OCI-LY7 (cell line): ENCODE measurements around the gene PTPRN. TPM values are rescaled to one million over a fixed set of nuclear protein-coding genes. Genes with fewer than 3 reads are reported as not detected.

Source experiments
- BruUV-seq: library from RNA; stranded (reverse); fragments of 400-500 nt; replicated peaks from 2 replicates; lab custom pipeline; 2021; lab: Mats Ljungman, UMichigan
- CTCF ChIA-PET: fragments of 300-600 bp; sonication (Branson Sonifier 250); formaldehyde crosslinking; loops from one replicate; lab custom pipeline; 2022; ENCODE audit warnings: antibody characterized with exemption; ENCODE audit not compliant: unreplicated experiment; lab: Charles Lee
- POLR2A ChIA-PET: fragments of 300-600 bp; sonication (Branson Sonifier 250); formaldehyde crosslinking; loops from one replicate; lab custom pipeline; 2022; ENCODE audit warnings: antibody characterized with exemption; lab: Charles Lee
- DNase-seq: peaks from one replicate; pipeline ENCODE4 v3.0.0-alpha.2; 2015; ENCODE audit warnings: low spot score
- H2AFZ ChIP-seq: fragments of 200-600 bp; sonication (generic), shearing (Covaris generic); 2 replicates; pipeline ENCODE4 v1.6.1; 2014; ENCODE audit warnings: mild to moderate bottlenecking, antibody characterized with exemption, low read length, moderate library complexity
- H3K27ac ChIP-seq: fragments of 200-600 bp; sonication (generic); 2 replicates; pipeline ENCODE4 v1.5.1; 2014; ENCODE audit warnings: mixed run types, low read depth, mild to moderate bottlenecking, moderate library complexity, low read length, inconsistent platforms; ENCODE audit not compliant: poor library complexity, severe bottlenecking
- H3K36me3 ChIP-seq: fragments of 200-600 bp; sonication (generic); 2 replicates; pipeline ENCODE4 v1.6.1; 2014; ENCODE audit warnings: mild to moderate bottlenecking, antibody characterized with exemption, low read length, moderate library complexity, mixed read lengths; ENCODE audit not compliant: insufficient read depth
- H3K4me1 ChIP-seq: fragments of 200-600 bp; sonication (generic); 2 replicates; pipeline ENCODE4 v1.5.1; 2014; ENCODE audit warnings: mild to moderate bottlenecking, low read length; ENCODE audit not compliant: insufficient read depth, poor library complexity, severe bottlenecking
- H3K4me2 ChIP-seq: fragments of 200-600 bp; sonication (generic); 2 replicates; pipeline ENCODE4 v1.6.1; 2014; ENCODE audit warnings: mild to moderate bottlenecking, low read length
- H3K4me3 ChIP-seq: fragments of 200-600 bp; sonication (generic); 2 replicates; pipeline ENCODE4 v1.5.1; 2014; ENCODE audit warnings: mild to moderate bottlenecking, low read depth, low read length; ENCODE audit not compliant: poor library complexity, severe bottlenecking
- H3K79me2 ChIP-seq: fragments of 200-600 bp; sonication (generic); 2 replicates; pipeline ENCODE4 v1.6.1; 2016; ENCODE audit warnings: low read depth, mild to moderate bottlenecking, low read length, moderate library complexity, mixed read lengths; ENCODE audit not compliant: insufficient read depth
- H3K9me2 ChIP-seq: fragments of 200-600 bp; sonication (generic); 2 replicates; pipeline ENCODE4 v1.6.1; 2016; ENCODE audit warnings: mild to moderate bottlenecking, low read length, mixed read lengths; ENCODE audit not compliant: insufficient read depth
- H3K9me3 ChIP-seq: fragments of 200-600 bp; sonication (generic); 2 replicates; pipeline ENCODE4 v1.6.1; 2014; ENCODE audit warnings: mild to moderate bottlenecking, mixed run types, low read length, mixed read lengths
- H4K20me1 ChIP-seq: fragments of 200-600 bp; sonication (generic); 2 replicates; pipeline ENCODE4 v1.6.1; 2014; ENCODE audit warnings: mild to moderate bottlenecking, antibody characterized with exemption, low read length, moderate library complexity, mixed read lengths; ENCODE audit not compliant: insufficient read depth
- EZH2phosphoT487 ChIP-seq: fragments of 200-600 bp; sonication (generic); IDR thresholded peaks from 2 replicates; pipeline ENCODE4 v1.6.1; 2018; ENCODE audit warnings: low read depth, borderline replicate concordance, mild to moderate bottlenecking, mixed run types, antibody characterized with exemption, low read length, moderate library complexity, mixed read lengths
- intact Hi-C: fragments of 100-400 bp; cut with micrococcal nuclease; formaldehyde crosslinking; loops from one replicate; pipeline ENCODE4 v1.10.0; 2022; ENCODE audit not compliant: unreplicated experiment
- total RNA-seq, 2 experiments: library from RNA; depleted of rRNA in 1 of 2; stranded (reverse); fragments of >200 nt in 1 of 2; shearing (Covaris generic) in 1 of 2; gene quantifications; 2 replicates each; pipeline ENCODE4 v1.2.3, GENCODE V29; 2014 to 2022
- TF ChIP-seq, protein P1 (sequence below): fragments of 200-600 bp; sonication (generic); conservative IDR thresholded peaks from 2 replicates; pipeline ENCODE4 v1.5.1; 2014; ENCODE audit warnings: mild to moderate bottlenecking, antibody characterized with exemption, low read length, moderate library complexity, mixed read lengths

PTPRN gene
- total RNA-seq, 2 experiments from 2014 or later, result not detected

DNA sequence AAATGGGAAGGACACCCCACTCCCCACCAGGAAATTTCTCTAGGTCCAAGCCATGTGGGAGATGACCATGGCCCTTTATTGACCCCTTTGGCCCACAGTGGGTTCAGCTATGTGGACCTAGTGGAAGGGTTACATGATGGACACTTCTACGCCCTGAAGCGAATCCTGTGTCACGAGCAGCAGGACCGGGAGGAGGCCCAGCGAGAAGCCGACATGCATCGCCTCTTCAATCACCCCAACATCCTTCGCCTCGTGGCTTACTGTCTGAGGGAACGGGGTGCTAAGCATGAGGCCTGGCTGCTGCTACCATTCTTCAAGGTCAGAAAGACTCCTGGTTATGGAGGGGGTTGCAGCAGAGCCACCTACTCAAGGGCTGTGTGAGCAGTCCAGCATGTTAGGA is 62.6 kb downstream of the PTPRN start:
- H3K27ac ChIP-seq, result peak overlapping the region; percentile 96
- no peaks in the 10 kb centered on the region for H3K9me3 ChIP-seq
- peak overlapping the region; percentile 93 for H3K4me2 ChIP-seq
- H3K36me3 ChIP-seq, result peaks cover 45% of the 10 kb centered on the region
- intact Hi-C loops, result no loop called here
- H4K20me1 ChIP-seq, result no peaks in the 10 kb centered on the region
- H3K4me3 ChIP-seq, result peak overlapping the region; percentile 84
- CTCF ChIA-PET, result no interaction called here
- DNase-seq, result no peak
- H2AFZ ChIP-seq, result no peak overlapping the region
- TF ChIP-seq EZH2phosphoT487, result no peak
- TF ChIP-seq, protein P1, sequence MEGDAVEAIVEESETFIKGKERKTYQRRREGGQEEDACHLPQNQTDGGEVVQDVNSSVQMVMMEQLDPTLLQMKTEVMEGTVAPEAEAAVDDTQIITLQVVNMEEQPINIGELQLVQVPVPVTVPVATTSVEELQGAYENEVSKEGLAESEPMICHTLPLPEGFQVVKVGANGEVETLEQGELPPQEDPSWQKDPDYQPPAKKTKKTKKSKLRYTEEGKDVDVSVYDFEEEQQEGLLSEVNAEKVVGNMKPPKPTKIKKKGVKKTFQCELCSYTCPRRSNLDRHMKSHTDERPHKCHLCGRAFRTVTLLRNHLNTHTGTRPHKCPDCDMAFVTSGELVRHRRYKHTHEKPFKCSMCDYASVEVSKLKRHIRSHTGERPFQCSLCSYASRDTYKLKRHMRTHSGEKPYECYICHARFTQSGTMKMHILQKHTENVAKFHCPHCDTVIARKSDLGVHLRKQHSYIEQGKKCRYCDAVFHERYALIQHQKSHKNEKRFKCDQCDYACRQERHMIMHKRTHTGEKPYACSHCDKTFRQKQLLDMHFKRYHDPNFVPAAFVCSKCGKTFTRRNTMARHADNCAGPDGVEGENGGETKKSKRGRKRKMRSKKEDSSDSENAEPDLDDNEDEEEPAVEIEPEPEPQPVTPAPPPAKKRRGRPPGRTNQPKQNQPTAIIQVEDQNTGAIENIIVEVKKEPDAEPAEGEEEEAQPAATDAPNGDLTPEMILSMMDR, result no peak
- POLR2A ChIA-PET, result interaction anchor here (0.7 to 2.7 kb wide), 7 partner anchors 8 to 48 kb away, joined by 3 to 28 read pairs (median 6); partner anchors contain the start of genes ANKZF1, ATG9A and ZFAND2B
- H3K4me1 ChIP-seq, result peaks cover 66% of the 10 kb centered on the region
- no TSS peak for BruUV-seq
- no peaks in the 10 kb centered on the region for H3K9me2 ChIP-seq
- H3K79me2 ChIP-seq, result peaks cover 38% of the 10 kb centered on the region; the same call in 1 of the 2 replicates

DNA sequence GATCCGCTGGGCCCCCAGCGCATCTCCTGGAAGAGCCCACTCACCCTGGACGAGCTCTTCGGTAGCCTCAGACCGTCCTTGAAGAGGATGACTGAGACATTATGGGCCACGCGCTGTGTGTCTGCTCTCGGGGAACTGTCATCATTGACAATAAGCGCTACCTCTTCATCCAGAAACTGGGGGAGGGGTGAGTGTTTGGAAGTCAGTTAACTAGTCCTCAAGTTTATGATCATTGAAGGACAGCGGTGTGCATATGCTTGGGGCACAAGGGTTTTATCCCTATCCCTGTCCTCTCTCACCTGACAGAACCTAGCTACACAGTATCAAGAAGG is 63.3 kb downstream of the PTPRN start:
- no peaks in the 10 kb centered on the region for H3K9me3 ChIP-seq
- peaks cover 38% of the 10 kb centered on the region for H3K36me3 ChIP-seq
- H3K4me2 ChIP-seq, result peak overlapping the region; percentile 93
- H3K4me1 ChIP-seq, result peaks cover 59% of the 10 kb centered on the region
- BruUV-seq, result no TSS peak
- H3K4me3 ChIP-seq, result peak overlapping the region; percentile 84
- no peak for DNase-seq
- H3K27ac ChIP-seq, result peak overlapping the region; percentile 96
- ChIA-PET CTCF (interaction anchor here (0.5 to 1.0 kb wide), 2 partner anchors 71 to 243 kb away, joined by 3 to 10 read pairs; no protein-coding TSS in a partner anchor), POLR2A (interaction anchor here (0.5 to 2.7 kb wide), 11 partner anchors 8 to 142 kb away, joined by 3 to 28 read pairs (median 4); partner anchors contain the start of genes ANKZF1, ATG9A, DNAJB2 and DNPEP)
- H3K9me2 ChIP-seq, result no peaks in the 10 kb centered on the region
- TF ChIP-seq EZH2phosphoT487, result no peak
- TF ChIP-seq, protein P1, result no peak
- H4K20me1 ChIP-seq, result no peaks in the 10 kb centered on the region
- intact Hi-C loops, result loop anchor here (1.0 kb wide), 1 partner anchor 39 kb away; no protein-coding TSS in a partner anchor
- peaks cover 31% of the 10 kb centered on the region; the same call in 1 of the 2 replicates for H3K79me2 ChIP-seq
- H2AFZ ChIP-seq, result no peak overlapping the region
